Coronary artery (tissue), 2 donors: Measurements from ENCODE around the gene SAP25.

Source experiments
- DNase-seq: peaks from one replicate; pipeline ENCODE4 v3.0.0-alpha.2; 2017; ENCODE audit warnings: low spot score
- H3K27ac ChIP-seq, 2 donors: fragments of 200-600 bp; sonication (generic); one replicate each; pipeline ENCODE4 v1.5.1; 2016 to 2019
- H3K4me3 ChIP-seq: fragments of 200-600 bp; sonication (generic); 2 replicates; pipeline ENCODE4 v1.5.1; 2016; ENCODE audit warnings: mild to moderate bottlenecking, moderate library complexity
- TF ChIP-seq, protein P1 (sequence below): fragments of 200-600 bp; sonication (generic); IDR thresholded peaks from one replicate; pipeline ENCODE4 v1.5.1; 2019; ENCODE audit warnings: antibody characterized with exemption

Gene SAP25

DNA sequence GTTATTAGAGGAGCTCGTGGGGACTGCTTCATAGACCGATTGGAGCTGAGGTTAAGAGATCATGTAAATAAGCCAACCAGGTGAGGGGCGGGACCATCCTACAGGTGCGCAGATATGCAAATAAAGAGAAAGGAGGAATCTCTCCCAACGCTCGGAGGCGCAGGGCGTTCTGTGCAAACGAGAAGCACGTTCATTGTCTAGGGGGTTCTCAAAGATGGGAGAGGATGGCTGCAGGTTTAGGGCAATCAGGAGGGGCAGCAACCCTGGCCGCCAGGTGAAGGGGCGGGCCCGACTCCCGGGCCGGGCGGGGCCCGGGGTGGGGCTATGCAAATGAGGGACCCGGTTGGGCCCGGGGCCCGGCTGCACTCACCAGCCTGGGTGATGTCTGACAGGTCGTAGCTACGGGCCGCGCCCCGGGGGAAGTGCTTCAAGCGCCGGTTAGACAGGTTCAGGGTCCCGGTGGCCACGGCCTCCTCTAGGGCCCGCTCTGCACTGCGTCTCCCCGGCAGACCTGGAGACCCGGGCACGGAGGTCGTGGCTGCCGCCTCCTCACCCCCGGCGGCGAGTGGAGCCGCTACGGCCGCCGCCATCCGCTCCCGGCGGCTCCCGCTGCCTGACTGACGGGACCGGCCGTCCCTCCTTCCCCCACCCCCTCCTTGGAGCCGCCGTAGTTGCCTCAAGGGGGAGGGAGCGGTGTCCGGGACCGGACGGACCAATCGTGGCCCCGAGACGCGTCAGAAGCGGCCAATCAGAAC is 12.0 kb upstream of the SAP25 start, which contains the start of gene LRCH4:
Gene LRCH4 (minus strand): TSS at position 619 of the 755 bp plus-strand sequence. CDS start 29 bp downstream, at position 590.
- TF ChIP-seq, protein P1, sequence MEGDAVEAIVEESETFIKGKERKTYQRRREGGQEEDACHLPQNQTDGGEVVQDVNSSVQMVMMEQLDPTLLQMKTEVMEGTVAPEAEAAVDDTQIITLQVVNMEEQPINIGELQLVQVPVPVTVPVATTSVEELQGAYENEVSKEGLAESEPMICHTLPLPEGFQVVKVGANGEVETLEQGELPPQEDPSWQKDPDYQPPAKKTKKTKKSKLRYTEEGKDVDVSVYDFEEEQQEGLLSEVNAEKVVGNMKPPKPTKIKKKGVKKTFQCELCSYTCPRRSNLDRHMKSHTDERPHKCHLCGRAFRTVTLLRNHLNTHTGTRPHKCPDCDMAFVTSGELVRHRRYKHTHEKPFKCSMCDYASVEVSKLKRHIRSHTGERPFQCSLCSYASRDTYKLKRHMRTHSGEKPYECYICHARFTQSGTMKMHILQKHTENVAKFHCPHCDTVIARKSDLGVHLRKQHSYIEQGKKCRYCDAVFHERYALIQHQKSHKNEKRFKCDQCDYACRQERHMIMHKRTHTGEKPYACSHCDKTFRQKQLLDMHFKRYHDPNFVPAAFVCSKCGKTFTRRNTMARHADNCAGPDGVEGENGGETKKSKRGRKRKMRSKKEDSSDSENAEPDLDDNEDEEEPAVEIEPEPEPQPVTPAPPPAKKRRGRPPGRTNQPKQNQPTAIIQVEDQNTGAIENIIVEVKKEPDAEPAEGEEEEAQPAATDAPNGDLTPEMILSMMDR: no peak
- peak within 1 kb of the TSS; percentile 98 for H3K4me3 ChIP-seq
- peak within 1 kb of the TSS; percentile 76 to 98 for H3K27ac ChIP-seq
- no peak for DNase-seq

DNA sequence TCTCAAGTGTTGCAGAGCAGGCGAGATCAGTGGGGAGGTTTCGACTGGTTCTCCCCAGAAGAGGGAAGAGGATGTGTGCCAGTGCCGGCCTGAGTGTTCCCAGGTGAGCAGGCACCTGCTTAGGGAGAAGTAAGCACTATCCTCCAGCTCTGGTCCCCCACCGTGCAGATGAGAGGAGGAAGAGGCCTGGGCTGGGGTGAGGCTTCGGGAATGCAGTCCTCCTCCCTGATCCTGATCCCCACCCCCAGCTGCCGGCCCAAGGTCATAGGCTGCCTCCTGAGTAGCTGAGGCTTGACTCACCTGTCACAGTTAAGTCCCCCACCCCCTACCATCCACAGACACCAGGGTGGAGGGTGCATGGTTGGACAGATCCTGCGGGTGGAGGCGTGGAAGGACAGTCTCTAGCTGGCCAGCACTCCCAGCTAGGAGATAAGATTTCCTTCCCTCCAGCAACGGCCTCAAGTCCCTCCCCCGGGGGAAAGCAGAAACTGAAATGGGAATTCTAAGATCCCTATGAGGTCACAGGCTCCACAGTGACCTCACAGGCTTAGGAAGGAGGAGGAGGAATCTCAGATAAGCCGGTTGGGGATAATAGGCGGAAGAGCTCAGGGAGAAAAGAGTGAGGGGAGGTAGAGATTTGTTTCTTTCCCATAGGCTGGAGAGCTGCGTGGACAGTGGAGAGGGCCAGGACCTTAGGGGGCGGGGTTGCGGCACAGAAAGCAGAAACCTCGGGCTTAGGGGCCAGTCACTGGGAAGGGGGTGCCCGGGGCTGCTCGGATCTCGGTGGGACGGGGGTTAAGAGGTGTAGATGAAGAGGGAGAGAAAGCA is 11.2 kb upstream of the SAP25 start:
- H3K27ac ChIP-seq: peak overlapping the region; percentile 76 to 98
- TF ChIP-seq, protein P1: no peak
- no peak for DNase-seq
- peak overlapping the region; percentile 98 for H3K4me3 ChIP-seq

DNA sequence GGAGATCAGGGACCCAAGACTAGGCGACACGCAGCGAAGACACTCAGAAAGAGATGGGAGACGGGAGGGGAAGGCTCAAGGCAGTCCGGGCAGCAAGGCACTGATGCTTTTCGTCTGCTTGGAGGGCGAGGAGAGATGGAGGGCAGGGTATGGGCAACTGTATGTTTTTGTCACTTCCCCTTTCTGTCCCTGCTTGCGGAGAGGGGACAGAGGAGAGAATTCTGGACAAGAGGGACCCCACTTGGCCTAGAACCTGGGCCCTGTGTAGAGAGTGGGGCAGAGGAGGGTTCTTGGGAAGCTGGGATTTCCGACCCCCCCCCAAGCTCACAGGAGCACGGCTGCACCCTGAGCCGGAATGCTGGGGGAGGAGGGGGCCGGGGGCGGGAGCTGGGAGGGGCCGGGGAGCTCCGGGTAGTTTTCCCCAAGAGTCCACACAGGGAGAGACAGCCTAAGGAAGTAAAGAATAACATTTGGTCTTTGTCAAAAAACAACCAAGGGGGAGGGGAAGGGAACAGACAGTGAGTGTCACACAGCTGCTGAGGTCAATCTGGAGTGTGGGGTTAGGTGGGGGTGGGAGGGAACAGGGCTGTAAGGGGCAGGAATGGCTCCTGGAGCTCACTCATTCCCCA is 10.5 kb upstream of the SAP25 start:
- Histone ChIP-seq H3K27ac (peak overlapping the region in 1 of 2 donors; percentile 98), H3K4me3 (peak overlapping the region; percentile 98)
- no peak for DNase-seq
- TF ChIP-seq, protein P1: no peak

DNA sequence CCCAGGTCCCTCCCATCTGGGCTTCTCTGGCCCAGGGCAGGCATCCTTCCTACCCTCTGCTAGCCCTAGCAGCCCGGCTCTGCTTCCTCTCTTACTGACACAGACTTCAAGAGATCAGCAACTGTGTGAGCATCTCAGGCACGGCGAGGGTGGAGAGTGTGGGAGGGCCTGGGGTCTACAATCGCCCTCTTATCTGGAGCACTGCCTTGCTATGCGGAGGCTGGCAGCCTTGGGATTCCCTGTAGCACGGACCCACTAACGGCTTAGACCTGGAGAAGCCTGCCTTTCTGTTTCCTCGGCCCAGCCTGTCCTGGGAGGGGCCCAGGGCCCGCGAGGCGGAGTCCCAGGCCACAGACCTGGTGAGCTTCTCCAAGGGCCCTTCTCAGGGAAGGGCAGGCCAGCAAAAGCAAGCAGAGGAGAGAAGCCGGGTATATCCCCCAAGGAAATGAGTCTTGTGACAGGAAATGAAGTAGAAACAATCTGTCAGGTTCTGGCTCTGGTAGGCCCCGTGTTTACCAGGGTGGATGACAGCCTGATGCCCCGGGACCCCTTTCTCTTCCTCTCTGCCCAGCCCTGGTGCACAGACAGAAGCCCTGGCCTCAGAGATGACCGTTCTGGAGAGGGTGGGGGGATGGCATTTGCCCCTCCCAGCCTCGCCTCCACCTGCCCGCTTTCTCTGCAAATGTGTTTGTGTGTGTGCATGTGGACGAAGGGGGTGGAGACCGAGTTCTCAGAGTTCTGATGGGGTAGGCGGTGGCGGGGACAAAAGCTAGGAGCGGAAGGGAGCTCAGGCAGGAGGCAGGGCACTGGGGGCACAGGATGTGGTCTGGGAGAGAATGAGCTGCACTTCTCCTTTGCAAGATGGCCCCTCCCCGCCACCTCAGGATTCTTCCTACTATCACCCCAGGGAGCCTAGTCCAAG is 9.7 kb upstream of the SAP25 start:
- peak overlapping the region; percentile 98 for H3K4me3 ChIP-seq
- TF ChIP-seq, protein P1: no peak
- H3K27ac ChIP-seq: peak overlapping the region in 1 of 2 donors; percentile 98
- DNase-seq: no peak

DNA sequence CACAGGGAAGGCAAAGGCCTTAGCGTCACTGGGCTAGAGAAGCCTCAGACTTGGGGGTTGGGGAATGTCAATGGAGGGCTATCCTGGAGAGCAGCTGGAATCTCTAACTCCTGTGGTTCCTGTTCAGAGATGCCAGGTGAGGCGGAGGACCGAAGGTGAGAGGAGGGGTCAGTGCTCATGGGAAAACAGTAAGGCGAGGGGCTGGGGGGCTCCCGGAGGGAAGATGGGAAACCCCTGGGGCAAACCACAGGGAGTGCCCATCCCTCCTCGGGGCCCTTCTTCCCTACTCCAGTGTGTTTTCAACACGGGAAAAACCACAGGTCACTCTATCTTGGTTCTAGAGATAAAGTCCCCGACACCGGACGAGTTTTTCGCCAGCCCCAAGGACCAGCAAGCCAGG is 8.9 kb upstream of the SAP25 start:
- DNase-seq: no peak
- TF ChIP-seq, protein P1: no peak
- Histone ChIP-seq H3K27ac (peak overlapping the region in 1 of 2 donors; percentile 98), H3K4me3 (no peak overlapping the region)

DNA sequence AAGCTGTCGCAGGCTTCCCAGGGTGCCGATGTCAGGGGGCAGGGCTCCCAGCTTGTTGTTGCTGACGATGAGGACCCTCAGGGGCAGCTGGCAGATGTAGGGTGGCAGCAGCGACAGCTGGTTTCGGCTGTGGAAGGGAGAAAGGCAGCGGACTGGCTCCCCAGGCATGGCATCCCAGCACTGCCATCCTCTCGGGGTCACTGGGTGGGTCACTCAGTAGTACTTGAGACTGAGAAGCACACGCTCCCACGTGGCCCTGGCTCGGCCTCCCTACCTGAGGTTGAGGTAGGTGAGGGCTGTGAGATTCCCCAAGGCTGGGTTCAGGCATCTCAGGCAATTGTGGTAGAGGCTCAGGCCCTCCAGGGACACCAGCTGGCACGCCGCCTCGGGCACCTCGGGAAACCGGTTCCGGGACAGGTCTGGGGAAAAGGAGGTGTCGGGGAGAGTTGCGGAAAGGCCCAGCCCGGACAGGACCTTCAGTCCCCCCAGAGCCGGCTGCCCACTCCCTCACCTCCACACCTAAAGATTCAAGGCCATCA is 8.4 kb upstream of the SAP25 start:
- no peak overlapping the region for H3K4me3 ChIP-seq
- DNase-seq: no peak
- H3K27ac ChIP-seq: no peak overlapping the region
- TF ChIP-seq, protein P1: no peak
